ENCODE data around the gene PITPNC1. TPM values are rescaled to one million over a fixed set of nuclear protein-coding genes. Genes with fewer than 3 reads are reported as not detected.
"Not testable (repeated sequence)": the region's sequence is repeated elsewhere in the genome, so short reads cannot be mapped to it uniquely, and the experiment has no call there.

The PITPNC1 gene
- total RNA-seq, 1 experiment from 2014 or later = 4.2 TPM

DNA sequence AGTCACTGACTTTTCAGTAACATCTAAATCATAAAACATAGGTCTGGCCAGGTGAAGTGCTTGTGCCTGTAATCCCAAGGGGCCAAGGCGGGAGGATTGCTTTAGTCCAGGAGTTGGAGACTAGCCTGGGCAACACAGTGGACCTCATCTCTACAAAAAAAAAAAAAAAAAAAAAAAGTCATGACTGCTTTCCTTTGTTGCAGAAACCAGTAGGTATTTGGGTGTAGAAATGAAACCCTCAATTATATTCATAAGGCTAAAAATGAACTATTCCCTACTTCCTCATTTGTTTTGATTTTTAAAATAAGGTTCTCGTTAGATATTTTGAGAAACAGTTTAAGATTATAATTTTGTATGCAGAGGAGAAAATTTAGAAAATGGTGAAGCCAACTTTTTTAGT lies 26.0 kb downstream of the PITPNC1 start:
- DNase-seq = no peak
- TF ChIP-seq, protein P1, sequence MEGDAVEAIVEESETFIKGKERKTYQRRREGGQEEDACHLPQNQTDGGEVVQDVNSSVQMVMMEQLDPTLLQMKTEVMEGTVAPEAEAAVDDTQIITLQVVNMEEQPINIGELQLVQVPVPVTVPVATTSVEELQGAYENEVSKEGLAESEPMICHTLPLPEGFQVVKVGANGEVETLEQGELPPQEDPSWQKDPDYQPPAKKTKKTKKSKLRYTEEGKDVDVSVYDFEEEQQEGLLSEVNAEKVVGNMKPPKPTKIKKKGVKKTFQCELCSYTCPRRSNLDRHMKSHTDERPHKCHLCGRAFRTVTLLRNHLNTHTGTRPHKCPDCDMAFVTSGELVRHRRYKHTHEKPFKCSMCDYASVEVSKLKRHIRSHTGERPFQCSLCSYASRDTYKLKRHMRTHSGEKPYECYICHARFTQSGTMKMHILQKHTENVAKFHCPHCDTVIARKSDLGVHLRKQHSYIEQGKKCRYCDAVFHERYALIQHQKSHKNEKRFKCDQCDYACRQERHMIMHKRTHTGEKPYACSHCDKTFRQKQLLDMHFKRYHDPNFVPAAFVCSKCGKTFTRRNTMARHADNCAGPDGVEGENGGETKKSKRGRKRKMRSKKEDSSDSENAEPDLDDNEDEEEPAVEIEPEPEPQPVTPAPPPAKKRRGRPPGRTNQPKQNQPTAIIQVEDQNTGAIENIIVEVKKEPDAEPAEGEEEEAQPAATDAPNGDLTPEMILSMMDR (IDR thresholded peaks at IDR 0.05; ENCODE audit: insufficient read depth in 1 of 2, low read depth in 1 of 2, low read length in 1 of 2, severe bottlenecking in 1 of 2, unreplicated experiment in 1 of 2) = no peak
- Mint-ChIP-seq H3K4me3 (ENCODE audit: unreplicated experiment) (no peak overlapping the region), H3K9me3 (ENCODE audit: unreplicated experiment) (no peaks in the 10 kb centered on the region), H3K27ac (ENCODE audit: unreplicated experiment) (no peak overlapping the region), H3K36me3 (ENCODE audit: insufficient read depth, unreplicated experiment) (no peaks in the 10 kb centered on the region), H3K4me1 (ENCODE audit: low read depth, unreplicated experiment) (no peaks in the 10 kb centered on the region), H3K27me3 (ENCODE audit: insufficient read depth, unreplicated experiment) (no peaks in the 10 kb centered on the region)
- no peaks in the 10 kb centered on the region for H3K4me1 ChIP-seq
- no peak overlapping the region for H3K4me3 ChIP-seq (ENCODE audit: low read depth, low read length)
- ChIA-PET CTCF (no interaction called here), POLR2A (no interaction called here)
- H3K27me3 ChIP-seq (replicated peaks; ENCODE audit: control insufficient read depth, insufficient read depth, low read length) = no peaks in the 10 kb centered on the region
- no TSS peak for BruUV-seq (replicated peaks)
- intact Hi-C loops (cut with micrococcal nuclease; ENCODE audit: unreplicated experiment) = no loop called here
- H3K36me3 ChIP-seq (ENCODE audit: control insufficient read depth, insufficient read depth, low read length) = no peaks in the 10 kb centered on the region
- H3K9me3 ChIP-seq = no peaks in the 10 kb centered on the region

DNA sequence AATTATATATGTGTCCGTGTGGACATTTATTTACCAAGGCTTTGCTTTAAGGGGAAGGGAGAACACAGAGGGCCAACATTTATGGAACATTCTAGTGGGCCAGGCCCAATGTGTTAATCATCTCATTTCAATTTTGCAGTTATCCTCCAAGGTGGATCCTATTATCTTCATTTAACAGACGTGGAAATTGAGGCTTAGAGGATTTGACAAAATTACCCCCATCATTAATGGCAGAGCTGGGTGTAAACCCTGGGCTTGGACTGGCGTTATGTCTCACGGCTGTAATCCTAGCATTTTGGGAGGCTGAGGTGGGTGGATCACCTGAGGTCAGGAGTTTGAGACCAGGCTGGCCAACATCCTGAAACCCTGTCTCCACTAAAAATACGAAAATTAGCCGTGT lies 26.4 kb downstream of the PITPNC1 start:
- Histone ChIP-seq H3K27me3 (replicated peaks; ENCODE audit: control insufficient read depth, insufficient read depth, low read length) (no peaks in the 10 kb centered on the region), H3K4me1 (no peaks in the 10 kb centered on the region), H3K9me3 (no peaks in the 10 kb centered on the region; the same call in 1 of the 2 replicates), H3K4me3 (ENCODE audit: low read depth, low read length) (no peak overlapping the region), H3K36me3 (ENCODE audit: control insufficient read depth, insufficient read depth, low read length) (no peaks in the 10 kb centered on the region)
- CTCF ChIA-PET = no interaction called here
- Mint-ChIP-seq H3K4me3 (ENCODE audit: unreplicated experiment) (no peak overlapping the region), H3K27me3 (ENCODE audit: insufficient read depth, unreplicated experiment) (no peaks in the 10 kb centered on the region), H3K27ac (ENCODE audit: unreplicated experiment) (no peak overlapping the region), H3K36me3 (ENCODE audit: insufficient read depth, unreplicated experiment) (no peaks in the 10 kb centered on the region), H3K4me1 (ENCODE audit: low read depth, unreplicated experiment) (no peaks in the 10 kb centered on the region), H3K9me3 (ENCODE audit: unreplicated experiment) (no peaks in the 10 kb centered on the region)
- TF ChIP-seq, protein P1 (IDR thresholded peaks at IDR 0.05; ENCODE audit: insufficient read depth in 1 of 2, low read depth in 1 of 2, low read length in 1 of 2, severe bottlenecking in 1 of 2, unreplicated experiment in 1 of 2) = no peak
- BruUV-seq (replicated peaks) = no TSS peak
- POLR2A ChIA-PET = no interaction called here
- no peak for DNase-seq
- intact Hi-C loops (cut with micrococcal nuclease; ENCODE audit: unreplicated experiment) = no loop called here

DNA sequence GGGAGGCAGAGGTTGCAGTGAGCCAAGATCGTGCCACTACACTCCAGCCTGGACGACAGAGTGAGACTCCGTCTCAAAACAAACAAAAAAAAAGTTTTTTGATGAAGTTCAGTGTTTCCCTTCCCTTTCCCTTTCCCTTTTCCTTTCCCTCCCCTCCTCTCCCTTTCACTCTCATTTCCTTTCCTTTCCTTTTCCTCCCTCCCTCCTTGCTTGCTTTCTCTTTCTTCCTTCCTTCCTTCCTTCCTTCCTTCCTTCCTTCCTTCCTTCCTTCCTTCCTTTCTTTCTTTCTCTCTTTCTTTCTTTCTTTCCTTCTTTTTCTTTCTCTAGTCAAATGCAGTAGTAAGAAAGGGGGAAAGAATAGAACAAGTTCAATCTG lies 31.4 kb downstream of the PITPNC1 start:
- H3K4me3 ChIP-seq (ENCODE audit: low read depth, low read length); H3K36me3 Mint-ChIP-seq (ENCODE audit: insufficient read depth, unreplicated experiment); H3K36me3 ChIP-seq (ENCODE audit: control insufficient read depth, insufficient read depth, low read length); H3K27me3 ChIP-seq (replicated peaks; ENCODE audit: control insufficient read depth, insufficient read depth, low read length); intact Hi-C loops (cut with micrococcal nuclease; ENCODE audit: unreplicated experiment); H3K9me3 Mint-ChIP-seq (ENCODE audit: unreplicated experiment); BruUV-seq (replicated peaks); H3K27me3 Mint-ChIP-seq (ENCODE audit: insufficient read depth, unreplicated experiment); H3K27ac Mint-ChIP-seq (ENCODE audit: unreplicated experiment); H3K4me1 ChIP-seq; CTCF ChIA-PET; POLR2A ChIA-PET; H3K4me1 Mint-ChIP-seq (ENCODE audit: low read depth, unreplicated experiment); DNase-seq; H3K4me3 Mint-ChIP-seq (ENCODE audit: unreplicated experiment); H3K9me3 ChIP-seq: not testable (repeated sequence)

DNA sequence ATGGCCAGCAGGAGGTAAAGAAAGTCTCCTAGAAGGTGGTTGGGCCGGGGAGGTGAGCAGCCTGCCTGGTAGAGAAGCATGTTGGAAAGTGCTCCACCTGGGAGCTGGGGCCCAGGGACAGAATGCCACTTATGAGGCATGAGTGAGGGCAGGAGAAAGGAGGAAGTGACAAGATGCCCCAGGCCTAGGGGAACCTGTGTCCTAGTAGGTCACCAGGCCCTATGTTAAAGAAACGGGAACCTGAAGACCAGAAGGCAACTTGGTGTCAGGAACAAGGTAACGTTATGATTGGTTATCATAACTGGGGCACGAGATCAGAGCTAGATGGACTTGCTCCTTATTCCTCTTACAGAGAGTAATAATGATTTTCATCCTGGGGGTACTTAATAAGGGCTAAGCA lies 34.3 kb downstream of the PITPNC1 start:
- H3K9me3 Mint-ChIP-seq (ENCODE audit: unreplicated experiment) = no peaks in the 10 kb centered on the region
- no peak overlapping the region for H3K27ac Mint-ChIP-seq (ENCODE audit: unreplicated experiment)
- Histone ChIP-seq H3K36me3 (ENCODE audit: control insufficient read depth, insufficient read depth, low read length) (no peaks in the 10 kb centered on the region), H3K27me3 (replicated peaks; ENCODE audit: control insufficient read depth, insufficient read depth, low read length) (no peaks in the 10 kb centered on the region), H3K9me3 (peaks cover 3% of the 10 kb centered on the region; the same call in 1 of the 2 replicates), H3K4me1 (no peaks in the 10 kb centered on the region), H3K4me3 (ENCODE audit: low read depth, low read length) (no peak overlapping the region)
- ChIA-PET CTCF (no interaction called here), POLR2A (no interaction called here)
- H3K4me1 Mint-ChIP-seq (ENCODE audit: low read depth, unreplicated experiment) = no peaks in the 10 kb centered on the region
- H3K36me3 Mint-ChIP-seq (ENCODE audit: insufficient read depth, unreplicated experiment) = no peaks in the 10 kb centered on the region
- H3K27me3 Mint-ChIP-seq (ENCODE audit: insufficient read depth, unreplicated experiment) = no peaks in the 10 kb centered on the region
- DNase-seq = no peak
- TF ChIP-seq, protein P1 (IDR thresholded peaks at IDR 0.05; ENCODE audit: insufficient read depth in 1 of 2, low read depth in 1 of 2, low read length in 1 of 2, severe bottlenecking in 1 of 2, unreplicated experiment in 1 of 2) = no peak
- no peak overlapping the region for H3K4me3 Mint-ChIP-seq (ENCODE audit: unreplicated experiment)
- BruUV-seq (replicated peaks) = no TSS peak
- intact Hi-C loops (cut with micrococcal nuclease; ENCODE audit: unreplicated experiment) = no loop called here
